GM12892 (cell line): ENCODE results near the gene LDLRAD3.

Source experiments
- DNase-seq: peaks from one replicate; pipeline ENCODE4 v3.0.0; 2011; ENCODE audit not compliant: insufficient read length
- FAIRE-seq: peaks from 2 replicates; lab custom pipeline; 2011; peaks lifted over from hg19 to GRCh38; lab: Jason Lieb, UNC
- POLR2A ChIP-seq: IDR thresholded peaks from 2 replicates; pipeline ENCODE4 v1.6.1; 2011; ENCODE audit warnings: low read depth, low read length, control low read depth
- POLR2AphosphoS5 ChIP-seq: IDR thresholded peaks from 2 replicates; pipeline ENCODE4 v1.6.1; 2011; ENCODE audit warnings: low read depth, low read length, control low read depth
- TAF1 ChIP-seq: IDR thresholded peaks from 2 replicates; pipeline ENCODE4 v1.6.1; 2011; ENCODE audit warnings: low read depth, mild to moderate bottlenecking, control low read depth, low read length, borderline replicate concordance

The LDLRAD3 gene

GRCh38 chr11:36091256-36091811 lies 147.5 kb downstream of the LDLRAD3 start:
- DNase-seq, result no peak
- no peak for FAIRE-seq
- TF ChIP-seq POLR2AphosphoS5 (no peak), TAF1 (no peak)

- DNase-seq (no peak), FAIRE-seq (no peak)
- TF ChIP-seq POLR2AphosphoS5, result no peak
Measured at GRCh38 chr11:36092314-36093030, 148.6 kb downstream of the LDLRAD3 start.

DNA sequence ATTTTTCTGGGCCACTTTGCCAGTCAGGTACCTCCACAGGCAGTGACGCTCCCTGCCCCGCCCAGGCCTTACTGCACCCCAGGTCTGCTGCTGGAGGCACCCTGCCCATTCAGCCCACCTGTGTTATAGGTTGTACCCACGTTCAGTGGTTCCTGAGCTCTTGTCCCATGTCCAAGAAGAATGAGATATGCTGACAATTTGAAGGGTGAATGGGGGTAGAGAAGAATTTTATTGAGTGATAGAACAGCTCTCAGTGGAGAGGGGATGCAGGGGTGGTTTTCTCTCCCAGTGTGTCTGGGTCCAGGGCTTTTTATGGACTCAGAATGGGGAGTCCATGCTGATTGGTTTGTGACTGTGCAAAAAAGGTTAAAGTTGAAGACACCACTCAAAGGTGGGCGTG lies 149.7 kb downstream of the LDLRAD3 start:
- no peak for FAIRE-seq
- no peak for DNase-seq

GRCh38 chr11:36094164-36094563 lies 150.3 kb downstream of the LDLRAD3 start:
- TF ChIP-seq TAF1 (no peak), POLR2A (no peak), POLR2AphosphoS5 (no peak)
- DNase-seq (no peak), FAIRE-seq (no peak)

More for the DNA sequence above, 149.7 kb downstream of the LDLRAD3 start:
- TF ChIP-seq POLR2A (no peak), TAF1 (no peak)

DNA sequence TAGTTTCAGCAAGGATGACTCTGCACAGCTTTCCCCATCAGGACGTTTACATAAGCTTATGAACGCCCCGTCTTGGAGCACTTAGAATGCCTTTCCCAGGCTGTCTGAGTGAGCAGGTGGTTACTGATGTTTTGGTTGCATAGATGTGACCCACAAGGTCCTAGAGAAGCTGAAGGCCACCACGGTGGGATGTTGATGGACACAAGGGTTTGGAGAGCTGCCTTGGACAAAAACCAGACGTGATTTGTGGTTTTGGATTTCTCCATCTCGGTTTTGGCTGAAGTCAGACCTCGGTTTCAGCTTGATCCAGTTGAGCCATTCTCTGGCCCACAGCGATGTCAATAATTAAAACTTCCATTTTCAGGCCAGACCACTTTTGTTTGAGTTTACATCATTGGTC lies 151.9 kb downstream of the LDLRAD3 start:
- TF ChIP-seq POLR2AphosphoS5, result no peak
- TF ChIP-seq TAF1, result no peak
- no peak for TF ChIP-seq POLR2A
- no peak for DNase-seq
- FAIRE-seq, result no peak

DNA sequence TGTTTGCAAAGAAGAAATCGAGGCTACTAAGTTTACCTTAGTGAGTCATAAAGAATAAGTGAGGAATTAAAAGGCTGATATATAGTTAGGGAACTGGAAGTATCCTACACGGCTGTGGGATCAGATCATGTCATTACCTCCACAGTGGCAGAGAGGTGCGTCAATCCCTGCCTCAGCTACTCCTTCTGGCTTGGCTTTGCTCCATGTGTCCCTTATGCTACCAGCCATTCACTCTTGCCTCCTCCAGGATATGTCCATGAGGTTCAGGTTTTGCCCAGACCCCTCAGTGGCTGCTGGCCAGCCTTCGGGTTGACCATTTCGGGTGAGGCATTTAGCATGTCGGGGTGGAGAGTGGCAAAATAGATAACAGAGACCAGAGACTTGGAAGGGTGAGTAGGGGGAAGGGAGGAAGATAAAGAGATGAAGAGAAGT lies 153.4 kb downstream of the LDLRAD3 start:
- no peak for FAIRE-seq

GRCh38 chr11:36098087-36098486 lies 154.2 kb downstream of the LDLRAD3 start:
- no peak for TF ChIP-seq POLR2A
- FAIRE-seq, result no peak
- DNase-seq, result no peak

More for the DNA sequence above, 153.4 kb downstream of the LDLRAD3 start:
- no peak for DNase-seq
- TF ChIP-seq POLR2A, result no peak
- no peak for TF ChIP-seq POLR2AphosphoS5

DNA sequence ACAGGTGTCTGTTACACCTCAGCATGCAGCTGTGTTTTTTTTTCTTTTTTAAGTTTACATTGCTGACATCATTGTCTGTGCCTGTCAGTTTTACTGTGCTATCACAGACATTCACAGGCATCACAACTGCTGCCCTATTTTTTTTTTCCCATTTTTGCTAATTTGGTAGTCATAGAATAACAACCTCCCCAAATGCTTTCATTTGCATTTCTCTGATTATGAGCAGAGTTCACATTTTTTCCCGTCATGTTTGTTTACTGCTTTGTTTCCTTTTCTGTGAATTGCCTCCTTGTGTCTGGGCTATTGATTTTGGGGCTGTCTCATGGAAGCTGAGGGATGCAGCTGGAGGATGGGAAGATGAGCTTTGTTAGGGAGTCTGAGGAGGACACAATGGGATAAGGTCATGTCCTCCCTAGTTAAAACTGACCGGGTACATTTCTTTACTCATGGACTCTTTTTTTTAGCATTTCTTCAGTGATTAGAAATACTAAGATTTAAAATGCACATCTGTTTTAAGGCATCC lies 155.1 kb downstream of the LDLRAD3 start:
- FAIRE-seq (no peak), DNase-seq (no peak)
- TF ChIP-seq TAF1 (no peak), POLR2AphosphoS5 (no peak), POLR2A (no peak)

- FAIRE-seq, result no peak
- TF ChIP-seq TAF1 (no peak), POLR2AphosphoS5 (no peak), POLR2A (no peak)
- DNase-seq, result no peak
Measured at GRCh38 chr11:36101466-36101865, 157.6 kb downstream of the LDLRAD3 start.

GRCh38 chr11:36102868-36103267 lies 159.0 kb downstream of the LDLRAD3 start:
- TF ChIP-seq POLR2A (no peak), POLR2AphosphoS5 (no peak), TAF1 (no peak)
- no peak for FAIRE-seq
- DNase-seq, result no peak

GRCh38 chr11:36103933-36104530 lies 160.2 kb downstream of the LDLRAD3 start:
- FAIRE-seq, result no peak
- TF ChIP-seq POLR2AphosphoS5, result no peak
- no peak for TF ChIP-seq TAF1
- DNase-seq, result no peak

- no peak for DNase-seq
- TF ChIP-seq POLR2AphosphoS5 (no peak), POLR2A (no peak), TAF1 (no peak)
- no peak for FAIRE-seq
Measured at GRCh38 chr11:36104660-36104992, 160.8 kb downstream of the LDLRAD3 start.

DNA sequence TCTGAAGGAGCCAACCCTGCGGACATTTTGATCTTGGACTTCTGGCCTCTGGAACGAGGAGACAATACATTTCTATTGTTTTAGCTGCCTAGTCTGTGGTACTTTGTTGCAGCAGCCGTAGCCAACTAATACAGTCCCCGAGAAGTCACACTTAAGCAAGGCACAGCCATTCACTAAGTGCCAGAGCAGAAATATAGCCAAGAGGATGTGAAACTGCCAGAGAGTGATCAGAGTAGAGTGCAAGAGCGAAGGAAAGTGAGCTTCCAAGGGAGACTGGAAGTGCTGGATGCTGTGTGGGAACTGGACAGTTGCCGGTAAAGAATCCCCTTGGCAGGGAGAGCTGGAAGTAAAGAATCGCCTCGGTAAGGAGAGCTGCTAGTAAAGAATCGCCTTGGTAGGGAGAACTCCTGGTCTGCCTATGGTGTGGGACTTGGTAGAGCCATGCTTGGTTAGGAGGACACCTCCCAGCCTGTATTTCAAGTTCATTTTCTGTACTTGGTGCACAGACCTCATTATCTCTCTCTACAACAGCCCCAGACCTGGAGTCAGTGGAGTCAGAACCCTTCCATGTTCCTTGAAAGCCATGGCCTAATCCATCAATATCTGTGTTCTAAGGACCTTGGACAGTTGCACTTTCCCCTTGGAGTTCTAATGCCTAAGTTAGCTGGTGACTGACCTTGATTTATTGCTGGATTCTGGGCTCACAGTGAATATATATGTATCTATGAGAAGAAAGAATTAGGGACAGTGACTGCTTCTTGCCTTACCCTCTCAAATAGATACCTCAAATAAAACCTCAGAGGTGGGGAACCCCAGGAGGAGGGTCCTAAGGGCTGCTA lies 162.1 kb downstream of the LDLRAD3 start:
- DNase-seq (no peak), FAIRE-seq (no peak)
- TF ChIP-seq TAF1, result no peak
- TF ChIP-seq POLR2A, result no peak
- TF ChIP-seq POLR2AphosphoS5, result no peak
